HepG2 (cell line): ENCODE results near the gene LPIN3. TPM values are rescaled to one million over a fixed set of nuclear protein-coding genes. Genes with fewer than 3 reads are reported as not detected.
A peak's percentile ranks its signal among the peaks of the same experiment; 100 is the strongest.

Source experiments
- DNMT3B ChIP-seq: conservative IDR thresholded peaks from 2 replicates; pipeline ENCODE4 v1.6.1; 2016; ENCODE audit warnings: missing biosample characterization, control low read depth
- LCORL ChIP-seq, 2 experiments: fragments of 450-650 bp in 1 of 2; sonication (generic) in 1 of 2; formaldehyde crosslinking in 1 of 2; IDR thresholded peaks; 2 replicates each; pipeline versions ENCODE4 v1.5.0 to v1.6.1; 2017 to 2020; ENCODE audit warnings: antibody characterized with exemption in 1 of 2, missing genetic modification reagents in 1 of 2
- NRL ChIP-seq: sonication (generic); formaldehyde crosslinking; IDR thresholded peaks from 2 replicates; pipeline ENCODE4 v1.5.0; 2020; ENCODE audit warnings: missing genetic modification reagents, mild to moderate bottlenecking, moderate library complexity, borderline replicate concordance
- PAWR ChIP-seq: sonication (generic); formaldehyde crosslinking; IDR thresholded peaks from 2 replicates; pipeline ENCODE4 v1.4.0; 2020; ENCODE audit warnings: missing genetic modification reagents, mild to moderate bottlenecking, borderline replicate concordance
- RBFOX2 ChIP-seq: fragments of 200-400 bp; formaldehyde crosslinking; IDR thresholded peaks from 2 replicates; pipeline ENCODE4 v1.6.1; 2017; ENCODE audit warnings: low read depth, mild to moderate bottlenecking, low read length
- SAP130 ChIP-seq: IDR thresholded peaks from 2 replicates; pipeline ENCODE4 v1.6.1; 2016; ENCODE audit warnings: low read depth
- ZNF17 ChIP-seq: sonication (generic); formaldehyde crosslinking; IDR thresholded peaks from 2 replicates; pipeline ENCODE4 v1.5.0; 2020; ENCODE audit warnings: mild to moderate bottlenecking, missing genetic modification reagents
- ZNF225 ChIP-seq: sonication (generic); formaldehyde crosslinking; IDR thresholded peaks from 2 replicates; pipeline ENCODE4 v1.4.0; 2020; ENCODE audit warnings: mild to moderate bottlenecking, missing genetic modification reagents
- ZNF44 ChIP-seq: sonication (generic); formaldehyde crosslinking; IDR thresholded peaks from 2 replicates; pipeline ENCODE4 v1.5.1; 2020; ENCODE audit warnings: mild to moderate bottlenecking, missing genetic modification reagents
- ZNF549 ChIP-seq: sonication (generic); formaldehyde crosslinking; IDR thresholded peaks from 2 replicates; pipeline ENCODE4 v1.5.0; 2020; ENCODE audit warnings: missing genetic modification reagents
- ZNF605 ChIP-seq: sonication (generic); formaldehyde crosslinking; IDR thresholded peaks from 2 replicates; pipeline ENCODE4 v1.8.0; 2022; ENCODE audit warnings: mild to moderate bottlenecking, missing genetic modification reagents
- polyA plus RNA-seq, 8 experiments: library from polyadenylated mRNA; depleted of rRNA in 3 of 8; stranded (reverse) in 7 of 8; unstranded in 1 of 8; fragments of >200 nt; fragmentation: Illumina TruSeq in 4 of 8; extraction: Trizol in 4 of 8; gene quantifications; 2 replicates each; pipeline versions ENCODE4 v1.2.1 to v1.2.3, GENCODE V29; 2011 to 2016; ENCODE audit warnings: low read depth in 4 of 8, missing spikeins in 1 of 8, mixed read lengths in 1 of 8; ENCODE audit not compliant: insufficient read depth in 1 of 8
- total RNA-seq, 5 experiments: library from RNA; depleted of rRNA; stranded (reverse); fragments of >200 nt; fragmentation: Illumina TruSeq; extraction: Trizol; gene quantifications; 2 replicates each; pipeline ENCODE4 v1.2.3, GENCODE V29; 2016; ENCODE audit warnings: low read depth in 1 of 5
- TF ChIP-seq, protein P1 (sequence below): sonication (generic); formaldehyde crosslinking; IDR thresholded peaks from 2 replicates; pipeline ENCODE4 v1.4.0; 2020; ENCODE audit warnings: mild to moderate bottlenecking, missing genetic modification reagents
- TF ChIP-seq, protein P2 (sequence below), 2 experiments: sonication (generic) in 1 of 2; formaldehyde crosslinking in 1 of 2; IDR thresholded peaks; 2 replicates each; pipeline versions ENCODE4 v1.6.1 to v1.9.0; 2014 to 2022; ENCODE audit warnings: antibody characterized with exemption in 1 of 2, borderline replicate concordance in 1 of 2, inconsistent platforms in 1 of 2, low read depth in 1 of 2, missing genetic modification reagents in 1 of 2
- TF ChIP-seq, protein P3 (sequence below): sonication (generic); formaldehyde crosslinking; IDR thresholded peaks from 2 replicates; pipeline ENCODE4 v1.4.0; 2020; ENCODE audit warnings: low read depth, mild to moderate bottlenecking, missing genetic modification reagents
- TF ChIP-seq, protein P4 (sequence below): sonication (generic); formaldehyde crosslinking; IDR thresholded peaks from 2 replicates; pipeline ENCODE4 v1.4.0; 2020; ENCODE audit warnings: missing genetic modification reagents, mild to moderate bottlenecking, borderline replicate concordance

LPIN3 gene
- total and polyA plus RNA-seq, 2 of the 13 experiments (the other 11 are each of a cell fraction or from before 2014, with no cell fraction given) = 14.2 to 28.6 TPM

DNA sequence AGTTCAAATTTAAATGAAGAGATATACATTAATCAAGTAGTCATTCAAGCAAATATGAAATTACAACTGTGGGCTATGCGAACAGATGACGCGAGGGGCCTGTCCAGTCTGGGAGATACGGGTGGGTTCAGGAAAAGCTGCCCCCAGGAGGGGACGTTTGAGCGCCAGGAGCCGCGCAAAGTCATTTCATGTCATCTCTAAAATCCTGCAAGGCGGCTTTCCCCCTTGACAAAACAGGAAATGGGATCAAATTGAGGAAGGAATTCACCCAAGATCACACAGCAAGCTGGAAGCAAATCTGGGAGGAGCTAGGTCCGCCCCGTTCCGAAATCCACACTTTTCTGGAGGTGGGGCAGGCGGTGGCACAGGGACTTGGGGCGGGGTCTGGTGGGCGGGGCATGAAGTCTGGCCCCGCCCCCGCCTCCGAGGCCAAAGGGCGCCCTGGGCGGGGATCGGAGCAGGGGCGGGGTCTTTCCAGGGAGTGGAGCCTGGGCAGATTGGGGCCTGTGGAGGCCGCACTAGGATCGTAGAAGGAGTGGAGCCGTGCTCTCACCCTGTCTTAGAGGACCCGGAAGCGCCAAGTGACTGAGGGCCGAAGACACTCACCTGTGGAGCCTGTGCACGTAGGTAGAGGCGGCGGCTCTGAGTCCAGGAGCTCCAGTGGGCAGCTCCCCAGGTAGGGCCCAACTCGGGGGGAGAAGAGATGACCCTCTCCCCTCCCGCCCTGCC, at the start of gene LPIN3 (continued):
- TF ChIP-seq LCORL (IDR thresholded peaks at IDR 0.05) (no peak), LCORL (CRISPR knock-in tag; IDR thresholded peaks at IDR 0.05) (peak; percentile 64; the same call in 1 of the 2 replicates), ZNF225 (CRISPR knock-in tag) (peak; percentile 11; the same call in 1 of the 2 replicates), PAWR (CRISPR knock-in tag) (0 out of 2 replicates have a peak, but pooled peaks have one; percentile 24), DNMT3B (CRISPR knock-in tag) (no peak), ZNF605 (CRISPR knock-in tag) (peak; percentile 17), ZNF44 (no peak; the same call in 1 of the 2 replicates), ZNF17 (CRISPR knock-in tag) (no peak), NRL (CRISPR knock-in tag) (peak; percentile 66), SAP130 (peak; percentile 83), ZNF549 (CRISPR knock-in tag) (no peak), RBFOX2 (peak; percentile 73)
- TF ChIP-seq, protein P1, sequence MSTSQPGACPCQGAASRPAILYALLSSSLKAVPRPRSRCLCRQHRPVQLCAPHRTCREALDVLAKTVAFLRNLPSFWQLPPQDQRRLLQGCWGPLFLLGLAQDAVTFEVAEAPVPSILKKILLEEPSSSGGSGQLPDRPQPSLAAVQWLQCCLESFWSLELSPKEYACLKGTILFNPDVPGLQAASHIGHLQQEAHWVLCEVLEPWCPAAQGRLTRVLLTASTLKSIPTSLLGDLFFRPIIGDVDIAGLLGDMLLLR = no peak
- TF ChIP-seq, protein P2, sequence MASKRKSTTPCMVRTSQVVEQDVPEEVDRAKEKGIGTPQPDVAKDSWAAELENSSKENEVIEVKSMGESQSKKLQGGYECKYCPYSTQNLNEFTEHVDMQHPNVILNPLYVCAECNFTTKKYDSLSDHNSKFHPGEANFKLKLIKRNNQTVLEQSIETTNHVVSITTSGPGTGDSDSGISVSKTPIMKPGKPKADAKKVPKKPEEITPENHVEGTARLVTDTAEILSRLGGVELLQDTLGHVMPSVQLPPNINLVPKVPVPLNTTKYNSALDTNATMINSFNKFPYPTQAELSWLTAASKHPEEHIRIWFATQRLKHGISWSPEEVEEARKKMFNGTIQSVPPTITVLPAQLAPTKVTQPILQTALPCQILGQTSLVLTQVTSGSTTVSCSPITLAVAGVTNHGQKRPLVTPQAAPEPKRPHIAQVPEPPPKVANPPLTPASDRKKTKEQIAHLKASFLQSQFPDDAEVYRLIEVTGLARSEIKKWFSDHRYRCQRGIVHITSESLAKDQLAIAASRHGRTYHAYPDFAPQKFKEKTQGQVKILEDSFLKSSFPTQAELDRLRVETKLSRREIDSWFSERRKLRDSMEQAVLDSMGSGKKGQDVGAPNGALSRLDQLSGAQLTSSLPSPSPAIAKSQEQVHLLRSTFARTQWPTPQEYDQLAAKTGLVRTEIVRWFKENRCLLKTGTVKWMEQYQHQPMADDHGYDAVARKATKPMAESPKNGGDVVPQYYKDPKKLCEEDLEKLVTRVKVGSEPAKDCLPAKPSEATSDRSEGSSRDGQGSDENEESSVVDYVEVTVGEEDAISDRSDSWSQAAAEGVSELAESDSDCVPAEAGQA (IDR thresholded peaks at IDR 0.05; ENCODE audit: low read depth) = 0 out of 2 replicates have a peak, but pooled peaks have one; percentile 9
- TF ChIP-seq, protein P2 (CRISPR knock-in tag; IDR thresholded peaks at IDR 0.05; ENCODE audit: borderline replicate concordance) = no peak
- TF ChIP-seq, protein P3, sequence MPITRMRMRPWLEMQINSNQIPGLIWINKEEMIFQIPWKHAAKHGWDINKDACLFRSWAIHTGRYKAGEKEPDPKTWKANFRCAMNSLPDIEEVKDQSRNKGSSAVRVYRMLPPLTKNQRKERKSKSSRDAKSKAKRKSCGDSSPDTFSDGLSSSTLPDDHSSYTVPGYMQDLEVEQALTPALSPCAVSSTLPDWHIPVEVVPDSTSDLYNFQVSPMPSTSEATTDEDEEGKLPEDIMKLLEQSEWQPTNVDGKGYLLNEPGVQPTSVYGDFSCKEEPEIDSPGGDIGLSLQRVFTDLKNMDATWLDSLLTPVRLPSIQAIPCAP = peak; percentile 39; the same call in 1 of the 2 replicates
- TF ChIP-seq, protein P4, sequence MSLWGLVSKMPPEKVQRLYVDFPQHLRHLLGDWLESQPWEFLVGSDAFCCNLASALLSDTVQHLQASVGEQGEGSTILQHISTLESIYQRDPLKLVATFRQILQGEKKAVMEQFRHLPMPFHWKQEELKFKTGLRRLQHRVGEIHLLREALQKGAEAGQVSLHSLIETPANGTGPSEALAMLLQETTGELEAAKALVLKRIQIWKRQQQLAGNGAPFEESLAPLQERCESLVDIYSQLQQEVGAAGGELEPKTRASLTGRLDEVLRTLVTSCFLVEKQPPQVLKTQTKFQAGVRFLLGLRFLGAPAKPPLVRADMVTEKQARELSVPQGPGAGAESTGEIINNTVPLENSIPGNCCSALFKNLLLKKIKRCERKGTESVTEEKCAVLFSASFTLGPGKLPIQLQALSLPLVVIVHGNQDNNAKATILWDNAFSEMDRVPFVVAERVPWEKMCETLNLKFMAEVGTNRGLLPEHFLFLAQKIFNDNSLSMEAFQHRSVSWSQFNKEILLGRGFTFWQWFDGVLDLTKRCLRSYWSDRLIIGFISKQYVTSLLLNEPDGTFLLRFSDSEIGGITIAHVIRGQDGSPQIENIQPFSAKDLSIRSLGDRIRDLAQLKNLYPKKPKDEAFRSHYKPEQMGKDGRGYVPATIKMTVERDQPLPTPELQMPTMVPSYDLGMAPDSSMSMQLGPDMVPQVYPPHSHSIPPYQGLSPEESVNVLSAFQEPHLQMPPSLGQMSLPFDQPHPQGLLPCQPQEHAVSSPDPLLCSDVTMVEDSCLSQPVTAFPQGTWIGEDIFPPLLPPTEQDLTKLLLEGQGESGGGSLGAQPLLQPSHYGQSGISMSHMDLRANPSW (CRISPR knock-in tag) = peak; percentile 83; the same call in 1 of the 2 replicates
